Liver (tissue), 10 donors: ENCODE data around the gene PCGF6. TPM values are rescaled to one million over a fixed set of nuclear protein-coding genes. Genes with fewer than 3 reads are reported as not detected.

Source experiments
- DNase-seq: peaks from one replicate; pipeline ENCODE4 v3.0.0-alpha.2; 2017; ENCODE audit warnings: low spot score
- H3K27ac ChIP-seq, 2 donors: one replicate each; pipeline ENCODE4 v1.7.0; 2013; ENCODE audit warnings: inconsistent platforms in 2 of 2, low read length in 2 of 2, control low read depth in 1 of 2, low read depth in 1 of 2, mild to moderate bottlenecking in 1 of 2
- H3K27me3 ChIP-seq, 4 donors: one replicate each; pipeline versions ENCODE4 v1.6.1 to v1.7.0; 2013; ENCODE audit warnings: low read length in 3 of 4, inconsistent platforms in 1 of 4, mild to moderate bottlenecking in 1 of 4, moderate library complexity in 1 of 4; ENCODE audit not compliant: control insufficient read depth in 4 of 4, insufficient read depth in 4 of 4
- H3K36me3 ChIP-seq, 4 donors: one replicate each; pipeline versions ENCODE4 v1.6.1 to v1.7.0; 2013; ENCODE audit warnings: low read length in 3 of 4, mild to moderate bottlenecking in 3 of 4, low read depth in 1 of 4, moderate library complexity in 1 of 4; ENCODE audit not compliant: control insufficient read depth in 4 of 4, insufficient read depth in 3 of 4
- H3K4me1 ChIP-seq, 4 donors: one replicate each; pipeline versions ENCODE4 v1.6.1 to v1.7.0; 2013; ENCODE audit warnings: low read length in 3 of 4, mild to moderate bottlenecking in 3 of 4, moderate library complexity in 1 of 4; ENCODE audit not compliant: control insufficient read depth in 4 of 4, insufficient read depth in 4 of 4
- H3K4me3 ChIP-seq, 3 donors: one replicate each; pipeline versions ENCODE4 v1.6.1 to v1.7.0; 2013; ENCODE audit warnings: low read length in 3 of 3, control low read depth in 1 of 3, low read depth in 1 of 3, mild to moderate bottlenecking in 1 of 3
- H3K9ac ChIP-seq, 2 donors: one replicate each; pipeline ENCODE4 v1.7.0; 2013; ENCODE audit warnings: low read length in 2 of 2, mild to moderate bottlenecking in 2 of 2, moderate library complexity in 2 of 2, control low read depth in 1 of 2, low read depth in 1 of 2
- H3K9me3 ChIP-seq, 4 donors: one replicate each; pipeline versions ENCODE4 v1.6.1 to v1.7.0; 2013; ENCODE audit warnings: low read length in 3 of 4; ENCODE audit not compliant: control insufficient read depth in 4 of 4
- EGR1 ChIP-seq, 2 donors: IDR thresholded peaks; 2 replicates each; pipeline ENCODE4 v1.6.1; 2016 to 2018; ENCODE audit warnings: antibody characterized with exemption in 2 of 2, low read depth in 2 of 2
- FOXA1 ChIP-seq: IDR thresholded peaks from 2 replicates; pipeline ENCODE4 v1.6.1; 2016; ENCODE audit warnings: antibody characterized with exemption
- FOXA2 ChIP-seq: IDR thresholded peaks from 2 replicates; pipeline ENCODE4 v1.6.1; 2016; ENCODE audit warnings: antibody characterized with exemption
- HNF4A ChIP-seq, 2 donors: conservative IDR thresholded peaks; 2 replicates each; pipeline ENCODE4 v1.6.1; 2016; ENCODE audit warnings: antibody characterized with exemption in 2 of 2, mild to moderate bottlenecking in 2 of 2
- HNF4G ChIP-seq: IDR thresholded peaks from 2 replicates; pipeline ENCODE4 v1.6.1; 2016; ENCODE audit warnings: antibody characterized with exemption
- JUND ChIP-seq, 2 donors: IDR thresholded peaks; 2 replicates each; pipeline ENCODE4 v1.6.1; 2016; ENCODE audit warnings: antibody characterized with exemption in 2 of 2
- NR2F2 ChIP-seq: IDR thresholded peaks from 2 replicates; pipeline ENCODE4 v1.6.1; 2016; ENCODE audit warnings: antibody characterized with exemption
- RAD21 ChIP-seq, 2 donors: IDR thresholded peaks; 2 replicates each; pipeline ENCODE4 v1.6.1; 2016; ENCODE audit warnings: antibody characterized with exemption in 2 of 2, mild to moderate bottlenecking in 2 of 2
- RXRA ChIP-seq, 2 donors: IDR thresholded peaks; 2 replicates each; pipeline ENCODE4 v1.6.1; 2017 to 2018; ENCODE audit warnings: antibody characterized with exemption in 2 of 2, mild to moderate bottlenecking in 1 of 2
- SP1 ChIP-seq: IDR thresholded peaks from 2 replicates; pipeline ENCODE4 v1.6.1; 2018; ENCODE audit warnings: antibody characterized with exemption, mild to moderate bottlenecking
- TAF1 ChIP-seq: conservative IDR thresholded peaks from 2 replicates; pipeline ENCODE4 v1.6.1; 2016; ENCODE audit warnings: antibody characterized with exemption, mild to moderate bottlenecking
- YY1 ChIP-seq: IDR thresholded peaks from 2 replicates; pipeline ENCODE4 v1.6.1; 2016; ENCODE audit warnings: antibody characterized with exemption, mild to moderate bottlenecking
- WGBS: extraction: QIAGEN DNeasy Blood & Tissue Kit; methylation state at CpG from one replicate; pipeline ENCODE4 v1.1.7; 2013; 5-methylcytosine and 5-hydroxymethylcytosine counted together
- polyA plus RNA-seq, 2 donors: library from polyadenylated mRNA; stranded (reverse) in 1 of 2; unstranded in 1 of 2; fragments of 200-250 nt in 1 of 2; fragments of >200 nt in 1 of 2; fragmentation: Nextera tagmentation in 1 of 2; extraction: Ambion mirVana in 1 of 2; gene quantifications; one replicate each; pipeline versions ENCODE4 v1.2.1 to v1.2.3, GENCODE V29; 2013 to 2015
- small RNA-seq: library from RNA; depleted of rRNA; stranded (forward); fragments of <200 nt; gene quantifications from one replicate; pipeline ENCODE3, GENCODE V24; 2014
- total RNA-seq, 2 donors: library from RNA; depleted of rRNA; stranded (reverse); fragments of >200 nt; gene quantifications; one replicate each; pipeline ENCODE4 v1.2.3, GENCODE V29; 2014
- TF ChIP-seq, protein P1 (sequence below): IDR thresholded peaks from 2 replicates; pipeline ENCODE4 v1.6.1; 2016; ENCODE audit warnings: antibody characterized with exemption
- TF ChIP-seq, protein P2 (sequence below): IDR thresholded peaks from 2 replicates; pipeline ENCODE4 v1.6.1; 2016; ENCODE audit warnings: antibody characterized with exemption
- TF ChIP-seq, protein P3 (sequence below): IDR thresholded peaks from 2 replicates; pipeline ENCODE4 v1.6.1; 2016; ENCODE audit warnings: antibody characterized with exemption
- TF ChIP-seq, protein P4 (sequence below): fragments of 150-350 bp; IDR thresholded peaks from 2 replicates; pipeline ENCODE4 v1.5.1; 2017; ENCODE audit warnings: improper control_type of control experiment, low read depth, low read length; ENCODE audit not compliant: missing input control
- TF ChIP-seq, protein P5 (sequence below): IDR thresholded peaks from 2 replicates; pipeline ENCODE4 v1.6.1; 2016; ENCODE audit warnings: antibody characterized with exemption, mild to moderate bottlenecking
- donor health status: healthy.
- donor health status: healthy.
- donor health status: healthy.
- donor health status: healthy.
- donor health status: healthy.

PCGF6 gene
- total and polyA plus RNA-seq, 4 donors, result 5.3 to 8.0 (median 6.2) TPM

DNA sequence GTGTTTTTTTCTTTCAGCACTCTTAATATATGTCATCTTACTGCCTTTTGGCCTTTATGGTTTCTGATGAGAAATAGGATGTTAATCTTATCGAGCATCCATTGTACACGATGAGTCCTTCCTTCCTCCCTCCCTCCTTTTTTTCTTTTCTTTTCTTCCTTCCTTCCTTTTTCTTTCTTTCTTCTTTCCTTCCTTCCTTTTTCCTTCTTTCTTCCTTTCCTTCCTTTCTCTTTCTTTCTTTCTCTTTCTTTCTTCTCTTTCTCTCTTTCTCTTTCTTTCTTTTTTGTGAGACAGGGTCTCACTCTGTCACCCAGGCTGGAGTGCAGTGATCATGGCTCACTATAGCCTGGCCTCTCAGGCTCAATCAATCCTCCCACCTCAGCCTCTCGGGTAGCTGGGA lies 96.8 kb downstream of the PCGF6 start:
- H3K27ac ChIP-seq, result no peak overlapping the region
- H3K27me3 ChIP-seq, result no peaks in the 10 kb centered on the region
- TF ChIP-seq RXRA (IDR thresholded peaks at IDR 0.05) (no peak), YY1 (no peak), RAD21 (IDR thresholded peaks at IDR 0.05) (no peak), NR2F2 (no peak), HNF4A (conservative IDR thresholded peaks at IDR 0.05) (no peak), JUND (IDR thresholded peaks at IDR 0.05) (no peak), TAF1 (no peak), FOXA2 (no peak), SP1 (no peak), FOXA1 (no peak), EGR1 (IDR thresholded peaks at IDR 0.05; ENCODE audit: low read depth in 2 of 2) (no peak), HNF4G (no peak)
- TF ChIP-seq, protein P1, sequence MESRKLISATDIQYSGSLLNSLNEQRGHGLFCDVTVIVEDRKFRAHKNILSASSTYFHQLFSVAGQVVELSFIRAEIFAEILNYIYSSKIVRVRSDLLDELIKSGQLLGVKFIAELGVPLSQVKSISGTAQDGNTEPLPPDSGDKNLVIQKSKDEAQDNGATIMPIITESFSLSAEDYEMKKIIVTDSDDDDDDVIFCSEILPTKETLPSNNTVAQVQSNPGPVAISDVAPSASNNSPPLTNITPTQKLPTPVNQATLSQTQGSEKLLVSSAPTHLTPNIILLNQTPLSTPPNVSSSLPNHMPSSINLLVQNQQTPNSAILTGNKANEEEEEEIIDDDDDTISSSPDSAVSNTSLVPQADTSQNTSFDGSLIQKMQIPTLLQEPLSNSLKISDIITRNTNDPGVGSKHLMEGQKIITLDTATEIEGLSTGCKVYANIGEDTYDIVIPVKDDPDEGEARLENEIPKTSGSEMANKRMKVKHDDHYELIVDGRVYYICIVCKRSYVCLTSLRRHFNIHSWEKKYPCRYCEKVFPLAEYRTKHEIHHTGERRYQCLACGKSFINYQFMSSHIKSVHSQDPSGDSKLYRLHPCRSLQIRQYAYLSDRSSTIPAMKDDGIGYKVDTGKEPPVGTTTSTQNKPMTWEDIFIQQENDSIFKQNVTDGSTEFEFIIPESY, result no peak
- TF ChIP-seq, protein P2, sequence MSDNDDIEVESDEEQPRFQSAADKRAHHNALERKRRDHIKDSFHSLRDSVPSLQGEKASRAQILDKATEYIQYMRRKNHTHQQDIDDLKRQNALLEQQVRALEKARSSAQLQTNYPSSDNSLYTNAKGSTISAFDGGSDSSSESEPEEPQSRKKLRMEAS, result no peak
- TF ChIP-seq, protein P3, sequence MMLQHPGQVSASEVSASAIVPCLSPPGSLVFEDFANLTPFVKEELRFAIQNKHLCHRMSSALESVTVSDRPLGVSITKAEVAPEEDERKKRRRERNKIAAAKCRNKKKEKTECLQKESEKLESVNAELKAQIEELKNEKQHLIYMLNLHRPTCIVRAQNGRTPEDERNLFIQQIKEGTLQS, result no peak
- TF ChIP-seq, protein P4, sequence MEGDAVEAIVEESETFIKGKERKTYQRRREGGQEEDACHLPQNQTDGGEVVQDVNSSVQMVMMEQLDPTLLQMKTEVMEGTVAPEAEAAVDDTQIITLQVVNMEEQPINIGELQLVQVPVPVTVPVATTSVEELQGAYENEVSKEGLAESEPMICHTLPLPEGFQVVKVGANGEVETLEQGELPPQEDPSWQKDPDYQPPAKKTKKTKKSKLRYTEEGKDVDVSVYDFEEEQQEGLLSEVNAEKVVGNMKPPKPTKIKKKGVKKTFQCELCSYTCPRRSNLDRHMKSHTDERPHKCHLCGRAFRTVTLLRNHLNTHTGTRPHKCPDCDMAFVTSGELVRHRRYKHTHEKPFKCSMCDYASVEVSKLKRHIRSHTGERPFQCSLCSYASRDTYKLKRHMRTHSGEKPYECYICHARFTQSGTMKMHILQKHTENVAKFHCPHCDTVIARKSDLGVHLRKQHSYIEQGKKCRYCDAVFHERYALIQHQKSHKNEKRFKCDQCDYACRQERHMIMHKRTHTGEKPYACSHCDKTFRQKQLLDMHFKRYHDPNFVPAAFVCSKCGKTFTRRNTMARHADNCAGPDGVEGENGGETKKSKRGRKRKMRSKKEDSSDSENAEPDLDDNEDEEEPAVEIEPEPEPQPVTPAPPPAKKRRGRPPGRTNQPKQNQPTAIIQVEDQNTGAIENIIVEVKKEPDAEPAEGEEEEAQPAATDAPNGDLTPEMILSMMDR, result no peak
- TF ChIP-seq, protein P5, sequence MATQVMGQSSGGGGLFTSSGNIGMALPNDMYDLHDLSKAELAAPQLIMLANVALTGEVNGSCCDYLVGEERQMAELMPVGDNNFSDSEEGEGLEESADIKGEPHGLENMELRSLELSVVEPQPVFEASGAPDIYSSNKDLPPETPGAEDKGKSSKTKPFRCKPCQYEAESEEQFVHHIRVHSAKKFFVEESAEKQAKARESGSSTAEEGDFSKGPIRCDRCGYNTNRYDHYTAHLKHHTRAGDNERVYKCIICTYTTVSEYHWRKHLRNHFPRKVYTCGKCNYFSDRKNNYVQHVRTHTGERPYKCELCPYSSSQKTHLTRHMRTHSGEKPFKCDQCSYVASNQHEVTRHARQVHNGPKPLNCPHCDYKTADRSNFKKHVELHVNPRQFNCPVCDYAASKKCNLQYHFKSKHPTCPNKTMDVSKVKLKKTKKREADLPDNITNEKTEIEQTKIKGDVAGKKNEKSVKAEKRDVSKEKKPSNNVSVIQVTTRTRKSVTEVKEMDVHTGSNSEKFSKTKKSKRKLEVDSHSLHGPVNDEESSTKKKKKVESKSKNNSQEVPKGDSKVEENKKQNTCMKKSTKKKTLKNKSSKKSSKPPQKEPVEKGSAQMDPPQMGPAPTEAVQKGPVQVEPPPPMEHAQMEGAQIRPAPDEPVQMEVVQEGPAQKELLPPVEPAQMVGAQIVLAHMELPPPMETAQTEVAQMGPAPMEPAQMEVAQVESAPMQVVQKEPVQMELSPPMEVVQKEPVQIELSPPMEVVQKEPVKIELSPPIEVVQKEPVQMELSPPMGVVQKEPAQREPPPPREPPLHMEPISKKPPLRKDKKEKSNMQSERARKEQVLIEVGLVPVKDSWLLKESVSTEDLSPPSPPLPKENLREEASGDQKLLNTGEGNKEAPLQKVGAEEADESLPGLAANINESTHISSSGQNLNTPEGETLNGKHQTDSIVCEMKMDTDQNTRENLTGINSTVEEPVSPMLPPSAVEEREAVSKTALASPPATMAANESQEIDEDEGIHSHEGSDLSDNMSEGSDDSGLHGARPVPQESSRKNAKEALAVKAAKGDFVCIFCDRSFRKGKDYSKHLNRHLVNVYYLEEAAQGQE, result no peak
- H3K9ac ChIP-seq, result no peak overlapping the region
- WGBS, result 76% methylated on average over 3 of the region's 3 CpGs
- no peak overlapping the region for H3K4me3 ChIP-seq
- H3K36me3 ChIP-seq, result no peaks in the 10 kb centered on the region
- no peaks in the 10 kb centered on the region for H3K4me1 ChIP-seq
- no peak for DNase-seq
- no peaks in the 10 kb centered on the region for H3K9me3 ChIP-seq

Small RNA genes within 50 kb of the gene (small RNA-seq; reads per million reads assigned to genes)
- not detected for gene RNU11-3P

Other genes with a start within 250 kb of the PCGF6 start
- 10 to 100 TPM; 47.8 to 65.3 TPM for gene NT5C2, start 157.9 kb downstream of the PCGF6 start, total RNA-seq
- gene NT5C2, start 157.9 kb downstream of the PCGF6 start, polyA plus RNA-seq, result 10 to 100 TPM; 14.4 to 18.3 TPM
- gene RPEL1, start 105.3 kb downstream of the PCGF6 start, total RNA-seq, result not detected
- not detected for gene RPEL1, start 105.3 kb downstream of the PCGF6 start, polyA plus RNA-seq
- gene INA, start 74.0 kb downstream of the PCGF6 start, total RNA-seq, result not detected
- not detected for gene INA, start 74.0 kb downstream of the PCGF6 start, polyA plus RNA-seq
- gene TAF5, start 16.8 kb upstream of the PCGF6 start, total RNA-seq, result 1 to 10 TPM; 3.7 to 5.6 TPM
- gene TAF5, start 16.8 kb upstream of the PCGF6 start, polyA plus RNA-seq, result 1 to 10 TPM in 1 of 2 donors, under 1 TPM in 1; 0.90 to 1.4 TPM
- gene ATP5MK, start 45.3 kb upstream of the PCGF6 start, total RNA-seq, result 100 to 1,000 TPM in 1 of 2 donors, 10 to 100 TPM in 1; 74.7 to 190 TPM
- gene ATP5MK, start 45.3 kb upstream of the PCGF6 start, polyA plus RNA-seq, result 100 to 1,000 TPM; 306 to 632 TPM
- gene PDCD11, start 45.5 kb upstream of the PCGF6 start, total RNA-seq, result 10 to 100 TPM; 11.1 to 20.9 TPM
- gene PDCD11, start 45.5 kb upstream of the PCGF6 start, polyA plus RNA-seq, result 1 to 10 TPM; 8.3 to 8.5 TPM
- 1 to 10 TPM; 1.6 to 3.7 TPM for gene CALHM2, start 101.2 kb upstream of the PCGF6 start, total RNA-seq
- 1 to 10 TPM; 2.7 to 5.0 TPM for gene CALHM2, start 101.2 kb upstream of the PCGF6 start, polyA plus RNA-seq
- gene CALHM1, start 107.8 kb upstream of the PCGF6 start, total RNA-seq, result not detected
- gene CALHM1, start 107.8 kb upstream of the PCGF6 start, polyA plus RNA-seq, result not detected
- under 1 TPM in 1 of 2 donors, not detected in 1; 0.14 TPM for gene CALHM3, start 128.1 kb upstream of the PCGF6 start, total RNA-seq
- gene CALHM3, start 128.1 kb upstream of the PCGF6 start, polyA plus RNA-seq, result not detected
- 1 to 10 TPM in 1 of 2 donors, under 1 TPM in 1; 0.17 to 3.9 TPM for gene NEURL1, start 142.6 kb upstream of the PCGF6 start, total RNA-seq
- 1 to 10 TPM in 1 of 2 donors, under 1 TPM in 1; 0.11 to 1.3 TPM for gene NEURL1, start 142.6 kb upstream of the PCGF6 start, polyA plus RNA-seq